Embryonic facial prominence (tissue), 1 donor: ENCODE results near the gene HORMAD2.

ENCODE experiments used
- DNase-seq: peaks from one replicate; pipeline ENCODE4 v3.0.0-alpha.2; 2016; ENCODE audit errors: extremely low spot score

HORMAD2 gene

DNA sequence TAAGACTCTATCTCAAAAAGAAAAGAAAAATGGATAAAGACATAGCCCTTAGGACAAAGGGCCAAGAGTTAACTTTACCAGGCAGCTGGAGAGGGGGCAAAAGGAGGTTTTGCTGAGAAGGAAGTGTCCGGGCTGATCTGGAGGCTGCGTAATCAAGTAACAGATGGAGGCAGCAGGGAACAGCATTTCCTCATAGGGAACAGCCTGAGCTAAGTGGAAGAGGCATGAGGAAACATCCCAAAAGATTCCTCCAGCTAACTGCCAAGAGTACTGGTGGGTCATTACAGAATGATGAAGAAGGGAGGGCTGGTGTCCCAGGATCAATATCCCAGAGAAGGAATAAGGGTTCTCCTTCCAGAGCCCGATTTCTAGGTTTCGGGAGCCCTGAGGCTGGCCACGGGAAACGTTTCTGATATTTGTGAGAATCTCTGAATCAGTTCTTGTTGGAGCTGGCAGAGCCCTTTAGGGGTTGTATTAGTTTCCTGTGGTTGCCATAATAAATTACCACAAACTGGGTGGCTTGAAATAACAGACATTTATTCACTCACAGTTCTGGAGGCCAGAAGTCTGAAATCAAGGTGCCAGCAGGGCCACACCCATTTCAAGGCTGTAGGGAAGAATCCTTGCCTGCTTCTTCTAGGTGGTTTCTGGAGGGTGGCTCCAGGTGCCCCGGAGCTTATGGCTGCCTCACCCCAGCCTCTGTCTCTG lies 145.1 kb downstream of the HORMAD2 start:
- DNase-seq = no peak

DNA sequence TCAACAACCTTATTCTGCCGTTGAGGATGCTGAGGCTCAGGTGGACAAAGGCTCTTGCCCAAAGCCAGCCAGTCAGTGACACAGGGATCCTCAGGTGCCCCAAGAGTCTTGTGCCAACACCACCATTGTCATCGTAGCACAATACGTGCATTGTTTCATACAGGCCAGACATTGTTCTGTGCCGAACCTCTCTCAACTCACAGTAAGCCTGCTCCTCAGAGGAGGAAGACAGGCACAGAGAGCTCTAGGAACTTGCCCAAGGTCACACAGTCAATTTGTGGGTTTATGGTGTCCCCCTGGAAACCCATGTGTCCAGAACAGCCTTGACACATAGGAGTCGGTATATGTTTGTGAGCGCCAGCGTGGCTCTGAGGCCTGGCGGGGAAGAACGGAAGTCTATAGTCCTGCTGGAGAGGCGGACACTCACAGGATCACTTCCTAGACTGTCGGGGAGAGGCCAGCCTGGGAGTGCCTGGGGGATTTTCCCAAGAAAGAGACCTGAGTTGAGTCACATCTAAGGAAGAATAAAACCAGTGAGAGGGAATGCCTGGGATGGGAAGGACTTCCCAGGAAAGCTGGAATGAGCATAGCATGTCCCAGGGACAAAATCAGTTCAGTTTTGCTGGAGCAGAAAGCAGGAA lies 146.0 kb downstream of the HORMAD2 start:
- DNase-seq = no peak
